Measurements from ENCODE around the gene GAK.
"Not testable (repeated sequence)": the region's sequence is repeated elsewhere in the genome, so short reads cannot be mapped to it uniquely, and the experiment has no call there.

The GAK gene

DNA sequence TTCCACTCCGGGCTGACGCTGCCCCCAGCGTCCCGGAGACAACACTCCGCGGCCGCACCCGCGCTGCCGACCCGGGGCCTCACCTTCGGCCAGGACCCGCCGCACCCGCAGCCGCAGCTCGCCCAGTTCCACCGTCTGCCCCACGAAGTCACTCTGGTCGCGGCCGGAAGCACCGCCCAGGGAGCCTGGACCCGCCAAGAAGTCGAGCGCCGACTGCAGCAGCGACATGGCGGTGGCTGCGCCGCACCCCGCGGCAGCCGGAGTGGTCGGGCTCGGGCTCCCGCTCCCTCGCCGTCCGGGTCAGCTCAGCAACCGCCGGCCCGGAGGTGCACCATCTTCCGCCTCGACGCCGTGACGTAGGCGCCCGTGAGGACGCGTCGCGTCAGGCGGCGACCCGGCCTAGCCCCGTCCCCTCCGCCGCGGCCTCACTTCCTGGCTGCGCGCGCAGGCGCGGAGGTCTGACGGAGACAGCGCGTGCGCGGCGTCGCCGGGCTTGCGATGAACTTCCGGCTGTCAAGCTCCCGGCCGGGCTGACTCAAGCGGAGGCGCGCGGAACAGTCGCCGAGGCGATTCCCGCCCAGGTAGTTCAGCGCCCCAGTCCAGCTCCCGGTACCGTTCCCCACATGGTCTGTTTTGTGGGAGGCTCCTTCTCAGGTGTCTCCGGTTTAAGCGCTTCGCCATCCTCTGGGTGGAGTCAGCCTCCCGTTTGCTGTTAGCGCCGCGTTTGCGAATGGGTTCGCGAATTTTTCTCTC is at the start of gene GAK, which contains the start of gene TMEM175:
Gene GAK (minus strand): TSS at position 357 of the 753 bp plus-strand sequence. CDS start 129 bp downstream, at position 228.
Gene TMEM175 (plus strand): TSS at position 501 of the 753 bp plus-strand sequence. CDS start 15,280 bp downstream, outside the sequence.
- TF ChIP-seq, protein P1, sequence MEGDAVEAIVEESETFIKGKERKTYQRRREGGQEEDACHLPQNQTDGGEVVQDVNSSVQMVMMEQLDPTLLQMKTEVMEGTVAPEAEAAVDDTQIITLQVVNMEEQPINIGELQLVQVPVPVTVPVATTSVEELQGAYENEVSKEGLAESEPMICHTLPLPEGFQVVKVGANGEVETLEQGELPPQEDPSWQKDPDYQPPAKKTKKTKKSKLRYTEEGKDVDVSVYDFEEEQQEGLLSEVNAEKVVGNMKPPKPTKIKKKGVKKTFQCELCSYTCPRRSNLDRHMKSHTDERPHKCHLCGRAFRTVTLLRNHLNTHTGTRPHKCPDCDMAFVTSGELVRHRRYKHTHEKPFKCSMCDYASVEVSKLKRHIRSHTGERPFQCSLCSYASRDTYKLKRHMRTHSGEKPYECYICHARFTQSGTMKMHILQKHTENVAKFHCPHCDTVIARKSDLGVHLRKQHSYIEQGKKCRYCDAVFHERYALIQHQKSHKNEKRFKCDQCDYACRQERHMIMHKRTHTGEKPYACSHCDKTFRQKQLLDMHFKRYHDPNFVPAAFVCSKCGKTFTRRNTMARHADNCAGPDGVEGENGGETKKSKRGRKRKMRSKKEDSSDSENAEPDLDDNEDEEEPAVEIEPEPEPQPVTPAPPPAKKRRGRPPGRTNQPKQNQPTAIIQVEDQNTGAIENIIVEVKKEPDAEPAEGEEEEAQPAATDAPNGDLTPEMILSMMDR (IDR thresholded peaks at IDR 0.05; ENCODE audit: extremely low read depth, missing control alignments): no peak
- peak; percentile 99 for DNase-seq (ENCODE audit: low spot score)

GRCh38 chr4:978957-979701 is 47.0 kb upstream of the GAK start:
- TF ChIP-seq, protein P1 (IDR thresholded peaks at IDR 0.05; ENCODE audit: extremely low read depth, missing control alignments): no peak
- no peak for DNase-seq (ENCODE audit: low spot score)

DNA sequence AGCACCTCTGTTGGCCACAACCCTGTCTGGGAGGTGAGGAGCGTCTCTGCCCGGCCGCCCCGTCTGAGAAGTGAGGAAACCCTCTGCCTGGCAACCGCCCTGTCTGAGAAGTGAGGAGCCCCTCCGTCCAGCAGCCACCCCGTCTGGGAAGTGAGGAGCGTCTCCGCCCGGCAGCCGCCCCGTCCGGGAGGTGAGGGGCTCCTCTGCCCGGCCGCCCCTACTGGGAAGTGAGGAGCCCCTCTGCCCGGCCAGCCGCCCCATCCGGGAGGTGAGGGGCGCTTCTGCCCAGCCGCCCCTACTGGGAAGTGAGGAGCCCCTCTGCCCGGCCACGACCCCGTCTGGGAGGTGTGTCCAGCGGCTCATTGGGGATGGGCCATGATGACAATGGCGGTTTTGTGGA is 43.9 kb upstream of the GAK start:
- DNase-seq (ENCODE audit: low spot score): not testable (repeated sequence)

DNA sequence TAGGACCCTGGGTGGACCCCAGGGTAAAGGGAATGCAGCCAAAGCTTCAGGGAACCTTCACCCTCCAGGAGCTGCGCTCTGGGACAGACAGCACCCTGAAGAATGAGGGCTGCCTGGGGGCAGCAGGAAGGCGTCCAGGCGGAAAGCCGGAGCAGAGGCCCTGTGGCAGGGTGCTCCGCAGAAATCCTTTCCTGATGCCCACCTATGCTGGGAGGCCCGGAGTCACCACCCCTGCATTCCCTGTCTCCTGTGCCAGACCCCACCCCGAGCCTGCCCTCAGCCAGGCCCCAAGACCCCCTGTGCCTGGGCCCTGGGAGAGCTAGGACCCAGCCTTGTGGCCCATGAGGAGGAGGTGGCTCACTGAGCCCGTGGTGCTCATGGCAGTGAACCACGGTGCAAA is 42.6 kb upstream of the GAK start:
- TF ChIP-seq, protein P1 (IDR thresholded peaks at IDR 0.05; ENCODE audit: extremely low read depth, missing control alignments): no peak
- no peak for DNase-seq (ENCODE audit: low spot score)

DNA sequence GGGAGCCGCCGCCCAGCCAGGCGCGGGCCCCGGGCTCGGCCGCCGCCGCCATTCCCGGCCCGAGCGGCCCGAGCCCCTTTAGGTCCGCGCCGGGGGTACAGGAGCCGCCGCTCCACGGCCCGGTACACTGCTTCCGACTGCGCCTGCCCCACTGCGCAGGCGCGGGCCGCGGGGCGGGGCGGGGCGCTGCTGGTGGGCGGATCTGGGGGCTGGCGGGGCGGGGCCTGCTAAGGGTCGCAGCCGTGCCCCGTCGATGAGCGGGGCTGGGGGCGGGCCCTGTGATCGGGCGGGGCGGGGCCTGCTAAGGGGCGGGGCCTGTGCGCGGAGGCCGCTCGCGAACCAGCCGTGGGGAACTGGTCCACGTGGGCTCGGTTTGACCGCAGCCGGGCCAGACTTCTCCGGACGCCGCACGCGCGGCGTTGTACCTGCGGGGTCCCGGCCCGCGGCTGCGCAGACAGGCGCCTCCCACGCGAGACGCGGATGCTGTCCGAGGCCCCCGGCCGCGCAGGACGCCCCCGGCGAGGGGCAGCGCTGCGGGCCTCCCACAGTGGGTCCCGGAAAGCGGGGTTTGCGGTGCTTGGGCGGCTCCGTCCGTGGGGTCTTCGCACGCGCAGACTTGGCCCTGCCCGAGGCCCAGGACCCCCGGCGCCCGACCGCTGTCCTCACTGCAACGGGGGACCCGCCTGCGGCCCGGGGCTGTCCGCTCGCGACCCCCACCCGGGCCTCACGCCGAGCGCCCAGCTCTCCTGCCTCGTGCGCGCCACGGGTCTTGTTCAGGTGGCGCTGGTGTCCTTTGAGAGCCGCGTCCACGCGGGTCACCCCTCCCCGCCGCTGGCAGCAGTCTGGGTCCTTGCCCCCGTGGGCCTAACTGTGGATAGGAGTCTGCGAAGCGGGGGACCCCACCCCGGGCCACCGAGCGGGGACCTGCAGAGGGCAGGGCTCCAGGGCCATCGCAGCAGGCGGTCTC is 41.6 kb upstream of the GAK start, which contains the start of gene DGKQ:
Gene DGKQ (minus strand): TSS at position 139 of the 967 bp plus-strand sequence. CDS start 87 bp downstream, at position 52.
- TF ChIP-seq, protein P1 (IDR thresholded peaks at IDR 0.05; ENCODE audit: extremely low read depth, missing control alignments): no peak
- DNase-seq (ENCODE audit: low spot score): peak; percentile 100

GRCh38 chr4:972651-973424 is 40.7 kb upstream of the GAK start:
- DNase-seq (ENCODE audit: low spot score): peak; percentile 81
- TF ChIP-seq, protein P1 (IDR thresholded peaks at IDR 0.05; ENCODE audit: extremely low read depth, missing control alignments): no peak
